ENCODE data around the gene ZNF260.

The ZNF260 gene

GRCh38 chr19:36489118-36489919 is 38.8 kb downstream of the ZNF260 start, which contains the start of gene ZNF566:
Gene ZNF566, minus strand, starts transcription at chr19:36489561. Its CDS starts 13,004 bp downstream, at chr19:36476557.
- DNase-seq, result peak; percentile 93

GRCh38 chr19:36488846-36489117 is 39.3 kb downstream of the ZNF260 start:
- DNase-seq, result no peak

GRCh38 chr19:36488118-36488845 is 39.8 kb downstream of the ZNF260 start:
- no peak for DNase-seq

GRCh38 chr19:36483653-36484052 is 44.4 kb downstream of the ZNF260 start:
- no peak for DNase-seq

GRCh38 chr19:36482876-36483275 is 45.2 kb downstream of the ZNF260 start:
- no peak for DNase-seq

Measured in activated CD8-positive, alpha-beta memory T cell treated with anti-CD3 and anti-CD28 coated beads, Interleukin-2, amount 50 U/mL, for 48 hours (primary cell).